Neural cell (in vitro differentiated cells): Measurements from ENCODE around the gene PDE4D. TPM values are rescaled to one million over a fixed set of nuclear protein-coding genes. Genes with fewer than 3 reads are reported as not detected.

Source experiments
- H2AFZ ChIP-seq: fragments of 200-600, 300-800 bp; sonication (generic), shearing (Covaris generic); 2 replicates; pipeline ENCODE4 v1.6.0; 2014; ENCODE audit warnings: low read depth, mild to moderate bottlenecking, antibody characterized with exemption, low read length, moderate library complexity
- H3F3A ChIP-seq: fragments of 200-600 bp; shearing (Covaris generic); 2 replicates; pipeline ENCODE4 v1.6.1; 2016; ENCODE audit warnings: mild to moderate bottlenecking, moderate library complexity, mixed read lengths, antibody characterized with exemption, low read length; ENCODE audit not compliant: insufficient read depth, poor library complexity, severe bottlenecking
- H3K27ac ChIP-seq: fragments of 200-600, 300-800 bp; sonication (generic), shearing (Covaris generic); 2 replicates; pipeline ENCODE4 v1.5.1; 2014; ENCODE audit warnings: mild to moderate bottlenecking, low read length, moderate library complexity
- H3K27me3 ChIP-seq: fragments of 300-800, 200-600 bp; sonication (generic), shearing (Covaris generic); 2 replicates; pipeline ENCODE4 v1.6.0; 2014; ENCODE audit warnings: mild to moderate bottlenecking, low read depth, low read length, moderate library complexity; ENCODE audit not compliant: insufficient read depth
- H3K36me3 ChIP-seq: fragments of 300-800, 200-600 bp; sonication (generic), shearing (Covaris generic); 2 replicates; pipeline ENCODE4 v1.5.1; 2014; ENCODE audit warnings: mild to moderate bottlenecking, antibody characterized with exemption, low read length, moderate library complexity; ENCODE audit not compliant: insufficient read depth
- H3K4me2 ChIP-seq: fragments of 300-800, 200-600 bp; sonication (generic), shearing (Covaris generic); 2 replicates; pipeline ENCODE4 v1.6.0; 2014; ENCODE audit warnings: mild to moderate bottlenecking, low read length
- H3K4me3 ChIP-seq: fragments of 300-800, 200-600 bp; sonication (generic), shearing (Covaris generic); 2 replicates; pipeline ENCODE4 v1.5.1; 2014; ENCODE audit warnings: mild to moderate bottlenecking, low read length, moderate library complexity
- H3K79me2 ChIP-seq: fragments of 200-600 bp; shearing (Covaris generic); replicated peaks from 2 replicates; pipeline ENCODE4 v1.6.0; 2014; ENCODE audit warnings: mild to moderate bottlenecking, low read length, moderate library complexity; ENCODE audit not compliant: insufficient read depth
- H3K9ac ChIP-seq: fragments of 300-800, 200-600 bp; sonication (generic), shearing (Covaris generic); 2 replicates; pipeline ENCODE4 v1.6.1; 2016; ENCODE audit warnings: mild to moderate bottlenecking, low read length, mixed read lengths
- H3K9me2 ChIP-seq: fragments of 200-600 bp; shearing (Covaris generic); 2 replicates; pipeline ENCODE4 v1.6.1; 2016; ENCODE audit warnings: mild to moderate bottlenecking, low read length, mixed read lengths; ENCODE audit not compliant: insufficient read depth
- H3K9me3 ChIP-seq: fragments of 200-600, 300-800 bp; sonication (generic), shearing (Covaris generic); 2 replicates; pipeline ENCODE4 v1.6.1; 2016; ENCODE audit warnings: mild to moderate bottlenecking, mixed run types, low read length, moderate library complexity, mixed read lengths
- H4K20me1 ChIP-seq: fragments of 200-600 bp; shearing (Covaris generic); 2 replicates; pipeline ENCODE4 v1.6.1; 2016; ENCODE audit warnings: mild to moderate bottlenecking, mixed run types; ENCODE audit not compliant: insufficient read depth
- EP300 ChIP-seq: fragments of 450-650 bp; conservative IDR thresholded peaks from 2 replicates; pipeline ENCODE4 v1.6.1; 2014; ENCODE audit warnings: antibody characterized with exemption, mild to moderate bottlenecking, moderate library complexity; ENCODE audit not compliant: poor library complexity, severe bottlenecking
- EZH2 ChIP-seq: fragments of 200-600, 300-800 bp; shearing (Covaris generic), sonication (generic); IDR thresholded peaks from 2 replicates; pipeline ENCODE4 v1.6.1; 2014; ENCODE audit warnings: antibody characterized with exemption, low read length, borderline replicate concordance, mild to moderate bottlenecking; ENCODE audit not compliant: insufficient read depth, poor library complexity, severe bottlenecking
- MXI1 ChIP-seq: fragments of 450-650 bp; conservative IDR thresholded peaks from 2 replicates; pipeline ENCODE4 v1.6.1; 2014; ENCODE audit warnings: antibody characterized with exemption, mild to moderate bottlenecking; ENCODE audit not compliant: poor library complexity, severe bottlenecking
- POLR2AphosphoS5 ChIP-seq: IDR thresholded peaks from 2 replicates; pipeline ENCODE4 v1.6.1; 2012
- RAD21 ChIP-seq: fragments of 450-650 bp; conservative IDR thresholded peaks from 2 replicates; pipeline ENCODE4 v1.6.1; 2014; ENCODE audit warnings: antibody characterized with exemption, mild to moderate bottlenecking, moderate library complexity
- SMC3 ChIP-seq: fragments of 450-650 bp; conservative IDR thresholded peaks from 2 replicates; pipeline ENCODE4 v1.6.1; 2014; ENCODE audit warnings: antibody characterized with exemption, mild to moderate bottlenecking, moderate library complexity; ENCODE audit not compliant: poor library complexity
- TAF1 ChIP-seq: IDR thresholded peaks from 2 replicates; pipeline ENCODE4 v1.6.1; 2012; ENCODE audit warnings: low read depth
- polyA plus RNA-seq: library from polyadenylated mRNA; depleted of rRNA; stranded (reverse); fragments of >200 nt; gene quantifications from 2 replicates; pipeline ENCODE4 v1.2.3, GENCODE V29; 2014
- TF ChIP-seq, protein P1 (sequence below): IDR thresholded peaks from 2 replicates; pipeline ENCODE4 v1.6.1; 2012; ENCODE audit warnings: borderline replicate concordance
- TF ChIP-seq, protein P2 (sequence below): fragments of 450-650 bp; IDR thresholded peaks from 2 replicates; pipeline ENCODE4 v1.5.1; 2014; ENCODE audit warnings: antibody characterized with exemption, mild to moderate bottlenecking, moderate library complexity; ENCODE audit not compliant: poor library complexity, severe bottlenecking

Gene PDE4D
- polyA plus RNA-seq, 1 donor from 2014 or later, result 42.8 TPM

DNA sequence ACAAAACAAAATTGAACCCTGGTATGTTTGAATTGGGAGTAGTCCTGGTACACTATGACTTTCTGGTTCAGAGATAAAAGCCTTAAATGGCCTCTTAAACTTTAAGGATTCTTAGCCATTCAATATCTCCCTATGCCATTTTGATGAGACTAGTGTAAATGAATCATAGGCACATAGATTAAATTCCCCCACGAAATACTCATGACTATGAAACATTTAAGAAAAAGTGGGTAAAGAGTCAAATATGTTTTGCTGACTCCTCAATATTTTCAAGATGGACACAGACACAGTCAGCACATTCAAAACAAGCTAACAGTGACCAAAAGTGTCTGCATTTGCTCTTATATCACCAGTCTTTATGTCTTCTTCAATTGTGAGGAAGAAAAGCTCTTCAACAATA, 278.3 kb downstream of the PDE4D start:
- TF ChIP-seq TAF1 (no peak), EZH2 (no peak), EP300 (no peak)
- no peak overlapping the region for H2AFZ ChIP-seq
- H3K79me2 ChIP-seq, result no peaks in the 10 kb centered on the region
- H3K27ac ChIP-seq, result no peak overlapping the region
- no peaks in the 10 kb centered on the region for H3K27me3 ChIP-seq
- H3K9me2 ChIP-seq, result no peaks in the 10 kb centered on the region
- no peaks in the 10 kb centered on the region for H3K36me3 ChIP-seq
- H4K20me1 ChIP-seq, result no peaks in the 10 kb centered on the region
- no peaks in the 10 kb centered on the region for H3K9me3 ChIP-seq
- peaks cover 2% of the 10 kb centered on the region for H3F3A ChIP-seq
- no peak overlapping the region for H3K9ac ChIP-seq
- no peak overlapping the region for H3K4me3 ChIP-seq
- no peak overlapping the region for H3K4me2 ChIP-seq

DNA sequence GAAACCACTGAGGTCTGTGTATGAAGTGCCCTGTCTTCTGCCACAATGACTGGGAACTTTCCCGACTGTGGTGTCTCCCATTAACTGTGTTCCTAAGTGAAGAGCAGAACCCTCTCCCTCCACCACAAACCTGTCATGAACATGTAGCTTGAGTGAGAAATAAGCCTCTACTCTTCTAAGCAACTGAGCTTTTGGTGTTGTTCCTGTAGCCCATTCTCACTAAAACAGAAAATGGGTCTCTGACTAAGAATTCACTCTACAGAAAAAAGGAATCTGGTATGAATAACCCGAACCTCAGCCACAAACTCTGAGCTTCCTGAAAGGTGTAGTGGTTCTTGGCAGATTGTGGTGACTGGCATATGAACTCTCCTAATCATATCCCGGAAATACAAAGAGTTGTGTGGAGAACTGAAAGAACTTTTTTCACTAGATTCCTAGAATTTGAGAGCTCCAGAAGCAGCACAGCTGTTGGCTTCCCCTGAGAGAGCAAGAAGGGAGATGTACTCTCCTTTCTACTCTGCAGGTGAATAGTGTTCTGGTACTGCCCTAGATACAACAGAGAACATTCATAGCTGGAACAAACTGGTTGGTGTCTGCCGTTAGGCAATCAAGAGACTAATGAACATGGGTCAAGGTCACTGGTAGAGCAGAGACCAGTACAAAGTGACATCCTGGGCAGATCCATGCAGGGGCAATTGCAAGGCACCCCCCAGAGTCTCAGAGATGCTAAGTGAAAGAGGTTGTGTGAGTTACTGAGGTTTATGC, 283.8 kb downstream of the PDE4D start:
- no peaks in the 10 kb centered on the region for H3K9me3 ChIP-seq
- no peak overlapping the region for H3K9ac ChIP-seq
- no peaks in the 10 kb centered on the region for H3K79me2 ChIP-seq
- no peak overlapping the region for H2AFZ ChIP-seq
- no peaks in the 10 kb centered on the region for H3K27me3 ChIP-seq
- H4K20me1 ChIP-seq, result no peaks in the 10 kb centered on the region
- no peaks in the 10 kb centered on the region for H3K36me3 ChIP-seq
- H3K27ac ChIP-seq, result no peak overlapping the region
- no peaks in the 10 kb centered on the region for H3K9me2 ChIP-seq
- no peaks in the 10 kb centered on the region for H3F3A ChIP-seq
- H3K4me3 ChIP-seq, result no peak overlapping the region
- TF ChIP-seq, protein P1, sequence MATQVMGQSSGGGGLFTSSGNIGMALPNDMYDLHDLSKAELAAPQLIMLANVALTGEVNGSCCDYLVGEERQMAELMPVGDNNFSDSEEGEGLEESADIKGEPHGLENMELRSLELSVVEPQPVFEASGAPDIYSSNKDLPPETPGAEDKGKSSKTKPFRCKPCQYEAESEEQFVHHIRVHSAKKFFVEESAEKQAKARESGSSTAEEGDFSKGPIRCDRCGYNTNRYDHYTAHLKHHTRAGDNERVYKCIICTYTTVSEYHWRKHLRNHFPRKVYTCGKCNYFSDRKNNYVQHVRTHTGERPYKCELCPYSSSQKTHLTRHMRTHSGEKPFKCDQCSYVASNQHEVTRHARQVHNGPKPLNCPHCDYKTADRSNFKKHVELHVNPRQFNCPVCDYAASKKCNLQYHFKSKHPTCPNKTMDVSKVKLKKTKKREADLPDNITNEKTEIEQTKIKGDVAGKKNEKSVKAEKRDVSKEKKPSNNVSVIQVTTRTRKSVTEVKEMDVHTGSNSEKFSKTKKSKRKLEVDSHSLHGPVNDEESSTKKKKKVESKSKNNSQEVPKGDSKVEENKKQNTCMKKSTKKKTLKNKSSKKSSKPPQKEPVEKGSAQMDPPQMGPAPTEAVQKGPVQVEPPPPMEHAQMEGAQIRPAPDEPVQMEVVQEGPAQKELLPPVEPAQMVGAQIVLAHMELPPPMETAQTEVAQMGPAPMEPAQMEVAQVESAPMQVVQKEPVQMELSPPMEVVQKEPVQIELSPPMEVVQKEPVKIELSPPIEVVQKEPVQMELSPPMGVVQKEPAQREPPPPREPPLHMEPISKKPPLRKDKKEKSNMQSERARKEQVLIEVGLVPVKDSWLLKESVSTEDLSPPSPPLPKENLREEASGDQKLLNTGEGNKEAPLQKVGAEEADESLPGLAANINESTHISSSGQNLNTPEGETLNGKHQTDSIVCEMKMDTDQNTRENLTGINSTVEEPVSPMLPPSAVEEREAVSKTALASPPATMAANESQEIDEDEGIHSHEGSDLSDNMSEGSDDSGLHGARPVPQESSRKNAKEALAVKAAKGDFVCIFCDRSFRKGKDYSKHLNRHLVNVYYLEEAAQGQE, result no peak
- TF ChIP-seq POLR2AphosphoS5 (no peak), TAF1 (no peak), EP300 (no peak), MXI1 (no peak), SMC3 (no peak), EZH2 (no peak), RAD21 (no peak)
- TF ChIP-seq, protein P2, sequence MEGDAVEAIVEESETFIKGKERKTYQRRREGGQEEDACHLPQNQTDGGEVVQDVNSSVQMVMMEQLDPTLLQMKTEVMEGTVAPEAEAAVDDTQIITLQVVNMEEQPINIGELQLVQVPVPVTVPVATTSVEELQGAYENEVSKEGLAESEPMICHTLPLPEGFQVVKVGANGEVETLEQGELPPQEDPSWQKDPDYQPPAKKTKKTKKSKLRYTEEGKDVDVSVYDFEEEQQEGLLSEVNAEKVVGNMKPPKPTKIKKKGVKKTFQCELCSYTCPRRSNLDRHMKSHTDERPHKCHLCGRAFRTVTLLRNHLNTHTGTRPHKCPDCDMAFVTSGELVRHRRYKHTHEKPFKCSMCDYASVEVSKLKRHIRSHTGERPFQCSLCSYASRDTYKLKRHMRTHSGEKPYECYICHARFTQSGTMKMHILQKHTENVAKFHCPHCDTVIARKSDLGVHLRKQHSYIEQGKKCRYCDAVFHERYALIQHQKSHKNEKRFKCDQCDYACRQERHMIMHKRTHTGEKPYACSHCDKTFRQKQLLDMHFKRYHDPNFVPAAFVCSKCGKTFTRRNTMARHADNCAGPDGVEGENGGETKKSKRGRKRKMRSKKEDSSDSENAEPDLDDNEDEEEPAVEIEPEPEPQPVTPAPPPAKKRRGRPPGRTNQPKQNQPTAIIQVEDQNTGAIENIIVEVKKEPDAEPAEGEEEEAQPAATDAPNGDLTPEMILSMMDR, result no peak
- no peak overlapping the region for H3K4me2 ChIP-seq
